SK-N-SH (cell line): ENCODE data around the gene UNK. TPM values are rescaled to one million over a fixed set of nuclear protein-coding genes. Genes with fewer than 3 reads are reported as not detected.

Source experiments
- CTCF ChIA-PET: fragments of 300-600, 350-600 bp; formaldehyde crosslinking; extraction: SDS; loops from one replicate; lab custom pipeline; 2021; lab: Yijun Ruan, JAX
- POLR2A ChIA-PET: fragments of 350-600 bp; sonication (Branson Sonifier 250); formaldehyde crosslinking; extraction: SDS; loops from one replicate; lab custom pipeline; 2020; ENCODE audit warnings: antibody characterized with exemption, inconsistent platforms; lab: Yijun Ruan, JAX
- DNase-seq: peaks from one replicate; pipeline ENCODE4 v3.0.0; 2012
- H2AFZ ChIP-seq: fragments of 200-600 bp; sonication (generic); 2 replicates; pipeline ENCODE4 v1.8.1; 2016; ENCODE audit warnings: antibody characterized with exemption, mild to moderate bottlenecking, low read depth
- H3F3A ChIP-seq: fragments of 200-600 bp; sonication (generic); replicated peaks from 2 replicates; pipeline ENCODE3; 2016; ENCODE audit warnings: antibody characterized with exemption, mild to moderate bottlenecking; ENCODE audit not compliant: insufficient read depth
- H3K27ac ChIP-seq, 2 experiments: fragments of 200-500 bp in 1 of 2; fragments of 200-600 bp in 1 of 2; sonication (Bioruptor generic) in 1 of 2; sonication (generic), shearing (Covaris generic) in 1 of 2; 2 replicates each; pipeline versions ENCODE4 v1.5.1 to v1.6.1; 2014 to 2016; ENCODE audit warnings: low read depth in 2 of 2, inconsistent platforms in 1 of 2, low read length in 1 of 2, mild to moderate bottlenecking in 1 of 2, mixed read lengths in 1 of 2
- H3K27me3 ChIP-seq: fragments of 200-600 bp; sonication (generic), shearing (Covaris generic); 2 replicates; pipeline ENCODE4 v1.6.1; 2016; ENCODE audit warnings: mixed run types; ENCODE audit not compliant: insufficient read depth
- H3K36me3 ChIP-seq, 2 experiments: fragments of 200-500 bp in 1 of 2; fragments of 200-600 bp in 1 of 2; sonication (Bioruptor generic) in 1 of 2; sonication (generic) in 1 of 2; replicated peaks in 1 of 2; 2 replicates each; pipeline versions ENCODE3 to v1.5.1; 2014 to 2016; ENCODE audit warnings: low read length in 1 of 2, mild to moderate bottlenecking in 1 of 2; ENCODE audit not compliant: insufficient read depth in 2 of 2, control insufficient read depth in 1 of 2
- H3K4me1 ChIP-seq, 2 experiments: fragments of 200-500 bp in 1 of 2; fragments of 200-600 bp in 1 of 2; sonication (Bioruptor generic) in 1 of 2; sonication (generic), shearing (Covaris generic) in 1 of 2; 2 replicates each; pipeline versions ENCODE4 v1.5.1 to v1.6.1; 2014 to 2016; ENCODE audit warnings: low read depth in 1 of 2, low read length in 1 of 2, mixed run types in 1 of 2; ENCODE audit not compliant: insufficient read depth in 2 of 2, control insufficient read depth in 1 of 2
- H3K4me2 ChIP-seq: fragments of 200-600 bp; sonication (generic), shearing (Covaris generic); 2 replicates; pipeline ENCODE4 v1.6.1; 2017; ENCODE audit warnings: mixed run types
- H3K4me3 ChIP-seq, 2 experiments: fragments of 200-500 bp in 1 of 2; fragments of 200-600 bp in 1 of 2; sonication (Bioruptor generic) in 1 of 2; sonication (generic), shearing (Covaris generic) in 1 of 2; 2 replicates each; pipeline versions ENCODE4 v1.5.1 to v1.8.1; 2014 to 2016; ENCODE audit warnings: low read depth in 2 of 2, inconsistent platforms in 1 of 2, low read length in 1 of 2, mild to moderate bottlenecking in 1 of 2, mixed read lengths in 1 of 2, moderate library complexity in 1 of 2
- H3K79me2 ChIP-seq: fragments of 200-600 bp; sonication (generic); 2 replicates; pipeline ENCODE4 v1.8.1; 2017; ENCODE audit warnings: mild to moderate bottlenecking; ENCODE audit not compliant: insufficient read depth
- H3K9ac ChIP-seq: fragments of 200-600 bp; sonication (generic); 2 replicates; pipeline ENCODE4 v1.6.1; 2017; ENCODE audit warnings: mixed run types
- H3K9me2 ChIP-seq: fragments of 200-600 bp; sonication (generic); 2 replicates; pipeline ENCODE4 v1.6.1; 2017; ENCODE audit warnings: mixed run types
- H3K9me3 ChIP-seq: fragments of 200-600 bp; sonication (generic); 2 replicates; pipeline ENCODE4 v1.6.1; 2017; ENCODE audit warnings: mixed run types, mild to moderate bottlenecking, moderate library complexity
- H4K20me1 ChIP-seq: fragments of 200-600 bp; sonication (generic); 2 replicates; pipeline ENCODE4 v1.6.1; 2017; ENCODE audit warnings: mild to moderate bottlenecking, mixed run types; ENCODE audit not compliant: insufficient read depth
- EP300 ChIP-seq, 2 experiments: IDR thresholded peaks; 2 replicates each; pipeline versions ENCODE4 v1.4.0 to v1.6.1; 2012; ENCODE audit warnings: borderline replicate concordance in 1 of 2, low read depth in 1 of 2, low read length in 1 of 2
- EZH2phosphoT487 ChIP-seq: fragments of 200-600 bp; sonication (generic); IDR thresholded peaks from 2 replicates; pipeline ENCODE4 v1.6.1; 2017; ENCODE audit warnings: low read depth, mixed run types, mild to moderate bottlenecking, antibody characterized with exemption, moderate library complexity, borderline replicate concordance
- FOXJ3 ChIP-seq: sonication (generic); formaldehyde crosslinking; IDR thresholded peaks from 2 replicates; pipeline ENCODE4 v1.5.1; 2020; ENCODE audit warnings: mild to moderate bottlenecking, missing genetic modification reagents
- FOXM1 ChIP-seq: IDR thresholded peaks from 2 replicates; pipeline ENCODE4 v1.4.0; 2012; ENCODE audit warnings: low read depth, mild to moderate bottlenecking
- GABPA ChIP-seq: IDR thresholded peaks from 2 replicates; pipeline ENCODE4 v1.4.0; 2012; ENCODE audit warnings: low read depth, mild to moderate bottlenecking
- GATA2 ChIP-seq: sonication (generic); formaldehyde crosslinking; IDR thresholded peaks from 2 replicates; pipeline ENCODE4 v1.5.0; 2020; ENCODE audit warnings: mild to moderate bottlenecking, missing genetic modification reagents
- IRF3 ChIP-seq: fragments of 150-350 bp; IDR thresholded peaks from 2 replicates; pipeline ENCODE4 v1.6.1; 2016; ENCODE audit warnings: mild to moderate bottlenecking, low read depth, low read length
- JUND ChIP-seq: IDR thresholded peaks from 2 replicates; pipeline ENCODE4 v1.4.0; 2012
- MAX ChIP-seq: IDR thresholded peaks from 2 replicates; pipeline ENCODE4 v1.4.0; 2012; ENCODE audit warnings: low read depth
- NFIC ChIP-seq: IDR thresholded peaks from 2 replicates; pipeline ENCODE4 v1.4.0; 2012; ENCODE audit warnings: borderline replicate concordance
- NRF1 ChIP-seq: IDR thresholded peaks from 2 replicates; pipeline ENCODE4 v1.6.1; 2012; ENCODE audit warnings: low read depth, mild to moderate bottlenecking, low read length
- POLR2AphosphoS5 ChIP-seq: IDR thresholded peaks from 2 replicates; pipeline ENCODE4 v1.6.1; 2012; ENCODE audit warnings: low read depth, low read length
- RCOR1 ChIP-seq: fragments of 150-350 bp; IDR thresholded peaks from 2 replicates; pipeline ENCODE4 v1.6.1; 2017; ENCODE audit warnings: antibody characterized with exemption, low read length
- REST ChIP-seq: IDR thresholded peaks from 2 replicates; pipeline ENCODE4 v1.6.1; 2012; ENCODE audit warnings: mild to moderate bottlenecking, low read depth, low read length, moderate library complexity
- RFX5 ChIP-seq: IDR thresholded peaks from 2 replicates; pipeline ENCODE4 v1.6.1; 2012; ENCODE audit warnings: mild to moderate bottlenecking, improper control_type of control experiment, low read length
- SMC3 ChIP-seq: IDR thresholded peaks from 2 replicates; pipeline ENCODE4 v1.6.1; 2012; ENCODE audit warnings: low read depth, low read length, improper control_type of control experiment
- TCF12 ChIP-seq: IDR thresholded peaks from 2 replicates; pipeline ENCODE4 v1.4.0; 2012
- TEAD4 ChIP-seq: IDR thresholded peaks from 2 replicates; pipeline ENCODE4 v1.4.0; 2012; ENCODE audit warnings: mild to moderate bottlenecking, borderline replicate concordance; ENCODE audit not compliant: insufficient read depth
- USF1 ChIP-seq: IDR thresholded peaks from 2 replicates; pipeline ENCODE4 v1.4.0; 2012; ENCODE audit warnings: low read depth, borderline replicate concordance
- ZBTB33 ChIP-seq: IDR thresholded peaks from 2 replicates; pipeline ENCODE4 v1.4.0; 2012; ENCODE audit warnings: low read depth, borderline replicate concordance
- WGBS: methylation state at CpG from one replicate; pipeline ENCODE4 v1.1.6; 2017; ENCODE audit warnings: low lambda C conversion rate; 5-methylcytosine and 5-hydroxymethylcytosine counted together
- polyA plus RNA-seq, 3 experiments: library from polyadenylated mRNA; depleted of rRNA; stranded (reverse); fragments of >200 nt; gene quantifications; 2 replicates each; pipeline ENCODE4 v1.2.3, GENCODE V29; 2012

Gene UNK
- polyA plus RNA-seq, 1 of the 3 experiments (the other 2 are of a cell fraction), result 24.8 TPM

GRCh38 chr17:75740215-75740614, 44.4 kb upstream of the UNK start (continued):
- TF ChIP-seq ZBTB33, result no peak
- no peak for TF ChIP-seq USF1
- TF ChIP-seq, all 33 proteins: peak for 0

- H3K79me2 ChIP-seq, result no peaks in the 10 kb centered on the region
- WGBS, result 84% methylated on average over 14 of the region's 17 CpGs
- H3K36me3 ChIP-seq, result no peaks in the 10 kb centered on the region
- DNase-seq, result no peak
- no peaks in the 10 kb centered on the region for H3K27me3 ChIP-seq
- no peak overlapping the region for H3K4me3 ChIP-seq
- H3K9me2 ChIP-seq, result no peaks in the 10 kb centered on the region
- H3K4me2 ChIP-seq, result no peak overlapping the region
- TF ChIP-seq NFIC (no peak), GABPA (no peak), RFX5 (no peak), TCF12 (no peak), IRF3 (no peak), MAX (no peak), TEAD4 (no peak), SMC3 (no peak), EZH2phosphoT487 (no peak), FOXM1 (no peak), RCOR1 (no peak), USF1 (no peak), GATA2 (CRISPR knock-in tag) (no peak), POLR2AphosphoS5 (no peak), NRF1 (no peak), JUND (no peak), FOXJ3 (no peak), REST (no peak), EP300 (IDR thresholded peaks at IDR 0.05; ENCODE audit: borderline replicate concordance in 1 of 2, low read depth in 1 of 2, low read length in 1 of 2) (no peak)
- TF ChIP-seq, all 33 proteins: peak for 0
- no peaks in the 10 kb centered on the region for H4K20me1 ChIP-seq
- H3K4me1 ChIP-seq, result no peaks in the 10 kb centered on the region; a peak in 1 of 4 replicates
- H3K9me3 ChIP-seq, result no peaks in the 10 kb centered on the region
- no peak overlapping the region for H3K9ac ChIP-seq
- no peak overlapping the region for H2AFZ ChIP-seq
- POLR2A ChIA-PET, result no interaction called here
- H3F3A ChIP-seq, result no peaks in the 10 kb centered on the region
- no peak overlapping the region for H3K27ac ChIP-seq
- CTCF ChIA-PET, result interaction anchor here (3.5 to 31.4 kb wide), 5 partner anchors 6 to 108 kb away, joined by 16 to 1370 read pairs (median 419); partner anchors contain the start of genes ITGB4 and SMIM5
Measured at GRCh38 chr17:75740631-75741077, 44.0 kb upstream of the UNK start.
